ENCODE data around the gene GET4.

Gene GET4

DNA sequence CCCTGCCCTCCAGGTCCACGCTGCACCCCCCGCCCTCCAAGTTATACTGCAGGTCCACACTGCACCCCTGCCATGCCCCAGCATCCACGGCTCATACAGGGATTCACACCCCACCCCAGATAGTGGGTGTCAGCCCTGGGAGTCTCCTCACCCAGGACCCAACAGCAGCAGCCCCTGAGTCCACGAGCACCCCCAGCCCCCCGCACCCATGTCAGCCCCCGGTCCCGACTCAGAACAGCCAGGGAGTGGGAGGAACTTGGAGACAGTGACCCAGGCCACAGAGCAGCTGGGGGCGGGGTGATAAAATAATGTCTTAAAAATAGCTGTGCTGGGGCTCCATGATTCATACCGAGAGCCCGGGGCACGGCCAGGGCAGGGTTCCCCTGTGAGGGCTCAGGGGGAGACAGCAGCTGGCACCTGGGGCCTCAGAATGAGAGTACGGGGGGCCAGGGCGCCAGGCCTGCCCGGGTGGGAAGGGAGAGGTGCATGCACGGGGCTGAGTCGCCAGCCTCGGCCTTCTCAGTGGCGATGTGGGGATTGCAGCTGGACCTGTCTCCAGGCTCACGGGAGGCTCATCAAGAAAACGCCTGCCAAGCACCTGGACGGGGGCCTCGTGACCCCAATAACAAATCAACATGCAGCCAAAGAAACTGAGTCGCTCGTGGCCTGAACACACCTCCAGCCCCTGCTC lies 48.3 kb downstream of the GET4 start:
- no peaks in the 10 kb centered on the region for H3K36me3 ChIP-seq (ENCODE audit: control insufficient read depth in 5 of 5, insufficient read depth in 5 of 5, low read length in 5 of 5)
- H3K4me1 ChIP-seq (ENCODE audit: control insufficient read depth in 5 of 5, insufficient read depth in 5 of 5, low read length in 5 of 5) = peaks cover 0 to 40% (median 15%) of the 10 kb centered on the region in 5 donors
- H3K9me3 ChIP-seq (ENCODE audit: control insufficient read depth in 5 of 5, low read length in 5 of 5) = no peaks in the 10 kb centered on the region
- no peak overlapping the region for H3K27ac ChIP-seq (ENCODE audit: low read depth, low read length)
- H3K27me3 ChIP-seq (ENCODE audit: control insufficient read depth in 5 of 5, insufficient read depth in 4 of 5, low read length in 5 of 5) = peaks cover 0 to 14% (median 3%) of the 10 kb centered on the region in 5 donors
- H3K4me3 ChIP-seq (ENCODE audit: low read depth in 1 of 5, low read length in 5 of 5) = no peak overlapping the region
- H3K9ac ChIP-seq (ENCODE audit: low read length in 5 of 5) = no peak overlapping the region

DNA sequence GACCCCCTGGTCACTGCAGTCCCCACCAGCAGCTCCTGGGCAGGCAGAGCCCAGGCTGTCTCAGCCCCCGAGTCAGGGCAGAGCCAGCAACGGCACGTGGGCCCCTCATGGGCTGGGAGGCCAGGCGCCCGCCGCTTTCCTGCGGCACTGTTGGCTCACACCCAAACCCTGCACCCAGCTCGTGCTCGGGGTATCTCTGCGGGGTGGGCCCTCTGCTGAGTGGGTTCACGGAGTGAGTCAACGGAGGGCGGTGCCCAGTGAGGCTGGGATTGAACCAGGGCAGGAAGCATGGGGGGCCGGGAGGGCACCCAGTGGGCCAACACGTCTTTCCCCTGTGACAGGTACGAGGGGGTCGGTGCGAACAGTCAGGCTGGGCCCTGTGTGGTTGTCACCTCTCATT lies 49.2 kb downstream of the GET4 start:
- Histone ChIP-seq H3K4me1 (ENCODE audit: control insufficient read depth in 5 of 5, insufficient read depth in 5 of 5, low read length in 5 of 5) (peaks cover 0 to 40% (median 15%) of the 10 kb centered on the region in 5 donors), H3K27ac (ENCODE audit: low read depth, low read length) (no peak overlapping the region), H3K4me3 (ENCODE audit: low read depth in 1 of 5, low read length in 5 of 5) (no peak overlapping the region), H3K27me3 (ENCODE audit: control insufficient read depth in 5 of 5, insufficient read depth in 4 of 5, low read length in 5 of 5) (peaks cover 0 to 14% (median 3%) of the 10 kb centered on the region in 5 donors), H3K9ac (ENCODE audit: low read length in 5 of 5) (no peak overlapping the region), H3K9me3 (ENCODE audit: control insufficient read depth in 5 of 5, low read length in 5 of 5) (no peaks in the 10 kb centered on the region), H3K36me3 (ENCODE audit: control insufficient read depth in 5 of 5, insufficient read depth in 5 of 5, low read length in 5 of 5) (no peaks in the 10 kb centered on the region)

DNA sequence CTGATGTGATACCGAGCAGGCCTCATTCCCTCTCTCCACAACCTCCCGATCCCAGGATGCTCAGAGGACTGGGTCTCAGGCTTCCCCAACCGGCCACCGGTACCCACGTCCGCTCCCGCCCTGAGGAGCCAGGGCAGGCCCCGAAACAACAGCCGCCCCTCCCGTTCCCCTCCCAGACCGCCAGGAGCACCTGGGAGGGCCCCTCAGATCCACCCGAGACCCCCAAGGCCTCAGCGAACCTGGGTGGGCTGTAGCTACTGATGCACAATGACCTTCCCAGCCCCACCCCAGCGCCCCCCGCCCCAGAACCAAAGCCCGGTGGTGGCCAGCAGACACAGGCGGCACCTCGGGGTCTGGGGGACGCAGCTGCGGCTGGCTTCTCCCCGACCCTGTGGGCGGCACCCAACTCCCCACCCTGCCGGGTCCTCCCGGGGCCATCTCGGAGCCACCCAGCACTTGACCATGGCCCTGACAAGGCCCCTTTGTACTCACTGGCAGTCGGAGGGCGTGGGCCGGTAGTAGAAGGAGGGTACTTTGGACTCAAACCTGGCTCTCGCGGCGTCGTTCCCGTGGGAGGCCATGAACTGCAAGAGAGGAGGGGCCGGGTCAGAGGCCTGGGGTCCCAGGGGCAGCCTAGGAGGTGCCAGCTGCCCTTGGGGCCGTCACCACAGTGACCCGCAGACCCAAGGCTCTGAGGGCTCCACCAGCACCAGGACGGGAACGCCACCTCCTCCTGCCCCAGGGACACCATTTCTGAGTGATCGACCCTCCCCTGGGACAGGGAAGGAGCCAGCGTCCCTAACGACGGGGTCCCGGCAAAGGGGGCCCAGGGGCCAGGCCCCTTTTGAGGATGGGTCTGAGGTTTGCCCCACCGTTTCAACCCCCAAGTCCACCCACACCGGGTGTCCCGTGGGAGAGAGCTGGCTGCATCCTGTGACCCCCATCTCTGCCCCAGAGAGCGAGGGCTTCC lies 50.0 kb downstream of the GET4 start:
- no peaks in the 10 kb centered on the region for H3K9me3 ChIP-seq (ENCODE audit: control insufficient read depth in 5 of 5, low read length in 5 of 5)
- peaks cover 0 to 14% (median 3%) of the 10 kb centered on the region in 5 donors for H3K27me3 ChIP-seq (ENCODE audit: control insufficient read depth in 5 of 5, insufficient read depth in 4 of 5, low read length in 5 of 5)
- H3K27ac ChIP-seq (ENCODE audit: low read depth, low read length) = no peak overlapping the region
- H3K4me3 ChIP-seq (ENCODE audit: low read depth in 1 of 5, low read length in 5 of 5) = no peak overlapping the region
- H3K9ac ChIP-seq (ENCODE audit: low read length in 5 of 5) = no peak overlapping the region
- no peaks in the 10 kb centered on the region for H3K36me3 ChIP-seq (ENCODE audit: control insufficient read depth in 5 of 5, insufficient read depth in 5 of 5, low read length in 5 of 5)
- peaks cover 1 to 44% (median 18%) of the 10 kb centered on the region in 5 donors for H3K4me1 ChIP-seq (ENCODE audit: control insufficient read depth in 5 of 5, insufficient read depth in 5 of 5, low read length in 5 of 5)

DNA sequence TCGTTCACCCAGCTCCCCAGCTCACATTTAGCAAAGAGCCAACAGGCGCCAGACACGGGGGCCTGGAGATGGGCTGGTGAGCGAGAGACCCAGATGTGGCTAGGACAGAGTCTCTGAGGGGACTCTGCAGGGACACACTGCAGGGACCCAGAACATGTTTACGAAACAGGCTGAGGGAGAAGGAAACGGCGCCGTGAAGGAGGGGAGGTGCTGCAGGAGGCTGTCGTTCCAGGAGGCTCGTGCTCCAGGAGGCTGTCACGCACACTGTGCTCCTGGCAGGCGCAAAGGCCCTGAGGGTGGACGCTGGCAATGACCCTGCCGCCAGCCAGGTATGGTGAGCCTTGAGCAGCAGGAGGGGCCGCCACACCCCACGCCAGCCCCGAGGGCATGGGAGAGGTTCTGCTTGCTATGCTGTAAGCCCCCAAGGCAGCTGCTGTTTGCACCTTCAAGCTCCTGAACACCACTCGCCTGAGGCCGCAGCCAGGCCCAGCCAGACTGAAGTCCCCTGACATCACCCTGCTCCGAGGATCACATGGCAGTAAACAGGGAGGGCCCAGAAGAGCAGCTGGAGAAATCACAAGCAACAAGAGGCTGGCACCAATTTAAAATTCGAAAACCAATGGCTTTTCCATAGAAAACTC lies 50.8 kb downstream of the GET4 start:
- peaks cover 0 to 14% (median 3%) of the 10 kb centered on the region in 5 donors for H3K27me3 ChIP-seq (ENCODE audit: control insufficient read depth in 5 of 5, insufficient read depth in 4 of 5, low read length in 5 of 5)
- no peaks in the 10 kb centered on the region for H3K9me3 ChIP-seq (ENCODE audit: control insufficient read depth in 5 of 5, low read length in 5 of 5)
- no peak overlapping the region for H3K27ac ChIP-seq (ENCODE audit: low read depth, low read length)
- no peak overlapping the region for H3K9ac ChIP-seq (ENCODE audit: low read length in 5 of 5)
- H3K36me3 ChIP-seq (ENCODE audit: control insufficient read depth in 5 of 5, insufficient read depth in 5 of 5, low read length in 5 of 5) = no peaks in the 10 kb centered on the region
- peaks cover 2 to 43% (median 14%) of the 10 kb centered on the region in 5 donors for H3K4me1 ChIP-seq (ENCODE audit: control insufficient read depth in 5 of 5, insufficient read depth in 5 of 5, low read length in 5 of 5)
- H3K4me3 ChIP-seq (ENCODE audit: low read depth in 1 of 5, low read length in 5 of 5) = no peak overlapping the region

DNA sequence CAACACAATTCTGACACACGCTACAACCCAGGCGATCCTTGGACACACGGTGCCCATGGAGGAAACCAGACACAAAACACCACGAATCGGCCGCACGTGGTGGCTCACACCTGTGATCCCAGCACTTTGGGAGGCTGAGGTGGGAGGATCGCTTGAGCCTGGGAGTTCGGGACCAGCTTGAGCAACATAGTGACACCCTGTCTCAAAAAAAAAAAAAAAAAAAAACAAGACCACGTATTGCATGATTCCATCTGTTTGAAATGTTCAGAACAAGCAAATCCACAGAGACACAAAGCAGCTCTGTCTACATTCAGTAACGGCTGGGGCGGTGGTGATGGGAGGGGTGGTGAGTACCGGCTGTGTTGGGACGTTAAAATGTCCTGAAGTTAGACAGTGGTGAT lies 53.0 kb downstream of the GET4 start:
- Histone ChIP-seq H3K4me3 (ENCODE audit: low read depth in 1 of 5, low read length in 5 of 5) (no peak overlapping the region), H3K4me1 (ENCODE audit: control insufficient read depth in 5 of 5, insufficient read depth in 5 of 5, low read length in 5 of 5) (peaks cover 0 to 28% (median 2%) of the 10 kb centered on the region in 5 donors), H3K27me3 (ENCODE audit: control insufficient read depth in 5 of 5, insufficient read depth in 4 of 5, low read length in 5 of 5) (peaks cover 0 to 2% (median 0%) of the 10 kb centered on the region in 5 donors), H3K9me3 (ENCODE audit: control insufficient read depth in 5 of 5, low read length in 5 of 5) (no peaks in the 10 kb centered on the region), H3K36me3 (ENCODE audit: control insufficient read depth in 5 of 5, insufficient read depth in 5 of 5, low read length in 5 of 5) (no peaks in the 10 kb centered on the region), H3K9ac (ENCODE audit: low read length in 5 of 5) (no peak overlapping the region), H3K27ac (ENCODE audit: low read depth, low read length) (no peak overlapping the region)

DNA sequence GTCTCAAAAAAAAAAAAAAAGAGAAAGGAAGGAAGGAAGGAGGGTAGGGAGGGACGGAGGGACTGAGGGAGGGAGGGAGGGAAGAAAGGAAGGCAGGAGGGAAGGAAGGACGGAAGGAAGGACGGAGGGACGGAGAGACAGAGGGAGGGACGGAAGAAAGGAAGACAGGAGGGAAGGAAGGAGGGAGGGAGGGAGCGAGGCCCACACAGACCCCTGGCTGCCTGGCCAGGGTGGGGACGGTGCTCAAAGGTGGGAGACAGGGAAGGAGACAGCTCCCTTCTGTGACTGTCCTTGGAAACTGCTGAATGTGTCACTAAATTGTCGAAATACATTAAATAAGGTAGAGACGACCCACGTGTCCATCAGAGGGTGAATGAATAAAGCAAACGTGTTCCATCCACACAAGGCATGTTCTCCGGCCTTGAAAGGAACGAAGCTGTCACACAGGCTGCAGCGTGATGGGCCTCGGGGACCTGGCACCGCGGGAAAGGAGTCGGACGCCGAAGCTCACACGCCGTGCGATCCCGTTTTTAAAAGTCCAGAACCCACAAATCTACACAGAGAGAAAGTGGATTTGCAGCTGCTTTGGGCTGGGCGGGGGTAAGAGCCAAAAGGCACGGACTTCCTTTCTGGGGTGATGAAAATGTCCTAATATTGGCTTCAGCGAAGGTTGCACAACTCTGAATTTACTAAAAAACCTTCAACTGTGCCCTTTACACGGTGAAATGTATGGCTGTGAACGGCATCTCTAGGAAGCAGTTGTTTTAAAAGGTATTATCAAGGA lies 54.8 kb downstream of the GET4 start:
- no peak overlapping the region for H3K27ac ChIP-seq (ENCODE audit: low read depth, low read length)
- peaks cover 0 to 16% (median 2%) of the 10 kb centered on the region in 5 donors for H3K4me1 ChIP-seq (ENCODE audit: control insufficient read depth in 5 of 5, insufficient read depth in 5 of 5, low read length in 5 of 5)
- H3K27me3 ChIP-seq (ENCODE audit: control insufficient read depth in 5 of 5, insufficient read depth in 4 of 5, low read length in 5 of 5) = peaks cover 0 to 4% (median 0%) of the 10 kb centered on the region in 5 donors
- no peaks in the 10 kb centered on the region for H3K36me3 ChIP-seq (ENCODE audit: control insufficient read depth in 5 of 5, insufficient read depth in 5 of 5, low read length in 5 of 5)
- no peaks in the 10 kb centered on the region for H3K9me3 ChIP-seq (ENCODE audit: control insufficient read depth in 5 of 5, low read length in 5 of 5)
- no peak overlapping the region for H3K4me3 ChIP-seq (ENCODE audit: low read depth in 1 of 5, low read length in 5 of 5)
- no peak overlapping the region for H3K9ac ChIP-seq (ENCODE audit: low read length in 5 of 5)

DNA sequence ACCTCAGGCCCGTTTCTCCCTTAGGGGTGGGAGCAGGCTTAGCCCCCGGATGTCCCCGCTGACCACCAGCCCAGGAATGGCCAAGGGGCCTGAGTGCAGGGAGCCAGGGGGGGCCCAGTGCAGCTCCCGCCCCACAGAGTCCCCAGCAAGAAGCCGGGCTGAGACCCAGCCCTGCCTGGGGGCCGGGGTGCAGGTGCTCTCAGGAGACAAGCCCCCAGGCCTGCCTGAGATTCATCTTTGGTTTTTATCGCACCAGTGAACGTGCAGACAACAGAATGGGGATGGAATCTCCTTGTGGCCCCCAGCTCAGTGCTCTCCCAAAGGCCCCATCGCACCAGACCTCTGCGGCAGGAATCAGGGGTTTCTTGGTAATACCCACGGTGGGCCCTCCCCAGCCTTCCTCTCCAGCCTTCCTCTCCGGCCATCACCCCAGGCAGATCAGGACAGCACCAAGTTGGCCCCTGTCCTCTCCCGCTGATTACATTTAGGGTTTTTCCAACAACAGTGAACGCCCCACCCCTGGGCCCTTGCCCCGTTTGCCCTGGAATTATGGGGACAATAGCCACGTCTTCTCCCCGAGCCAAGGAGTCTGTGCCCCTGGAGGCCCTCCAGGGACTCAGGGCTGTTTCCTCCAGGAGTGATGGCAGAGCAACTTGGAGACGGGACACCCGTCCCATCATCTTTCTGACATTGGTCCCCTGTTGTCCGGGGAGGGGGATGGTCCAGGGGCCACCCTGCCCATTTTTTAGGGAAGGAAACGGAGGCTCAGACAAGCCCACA lies 55.7 kb downstream of the GET4 start:
- Histone ChIP-seq H3K36me3 (ENCODE audit: control insufficient read depth in 5 of 5, insufficient read depth in 5 of 5, low read length in 5 of 5) (no peaks in the 10 kb centered on the region), H3K4me1 (ENCODE audit: control insufficient read depth in 5 of 5, insufficient read depth in 5 of 5, low read length in 5 of 5) (peaks cover 0 to 16% (median 2%) of the 10 kb centered on the region in 5 donors), H3K4me3 (ENCODE audit: low read depth in 1 of 5, low read length in 5 of 5) (no peak overlapping the region), H3K9ac (ENCODE audit: low read length in 5 of 5) (no peak overlapping the region), H3K27ac (ENCODE audit: low read depth, low read length) (no peak overlapping the region), H3K9me3 (ENCODE audit: control insufficient read depth in 5 of 5, low read length in 5 of 5) (no peaks in the 10 kb centered on the region), H3K27me3 (ENCODE audit: control insufficient read depth in 5 of 5, insufficient read depth in 4 of 5, low read length in 5 of 5) (peaks cover 0 to 4% (median 0%) of the 10 kb centered on the region in 5 donors)

DNA sequence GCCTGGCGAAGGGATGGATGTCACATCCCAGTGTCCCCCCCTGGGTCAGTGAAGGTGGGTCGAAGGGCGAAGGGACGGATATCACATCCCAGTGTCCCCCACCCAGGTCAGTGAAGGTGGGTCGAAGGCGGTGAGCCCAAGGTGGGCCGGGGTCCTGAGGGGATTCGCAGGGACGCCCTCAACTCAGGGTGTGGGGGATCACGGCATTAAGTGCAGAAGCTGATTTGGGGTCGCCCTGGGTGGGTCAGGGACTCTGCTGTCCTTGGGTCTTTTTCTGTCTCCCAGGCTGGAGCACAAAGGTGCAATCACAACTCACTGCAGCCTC lies 56.3 kb downstream of the GET4 start:
- H3K9ac ChIP-seq (ENCODE audit: low read length in 5 of 5) = no peak overlapping the region
- H3K9me3 ChIP-seq (ENCODE audit: control insufficient read depth in 5 of 5, low read length in 5 of 5) = no peaks in the 10 kb centered on the region
- peaks cover 0 to 16% (median 2%) of the 10 kb centered on the region in 5 donors for H3K4me1 ChIP-seq (ENCODE audit: control insufficient read depth in 5 of 5, insufficient read depth in 5 of 5, low read length in 5 of 5)
- no peaks in the 10 kb centered on the region for H3K36me3 ChIP-seq (ENCODE audit: control insufficient read depth in 5 of 5, insufficient read depth in 5 of 5, low read length in 5 of 5)
- H3K27ac ChIP-seq (ENCODE audit: low read depth, low read length) = no peak overlapping the region
- H3K27me3 ChIP-seq (ENCODE audit: control insufficient read depth in 5 of 5, insufficient read depth in 4 of 5, low read length in 5 of 5) = peaks cover 0 to 4% (median 0%) of the 10 kb centered on the region in 5 donors
- no peak overlapping the region for H3K4me3 ChIP-seq (ENCODE audit: low read depth in 1 of 5, low read length in 5 of 5)
